Measurements from ENCODE around the gene RXFP4. TPM values are rescaled to one million over a fixed set of nuclear protein-coding genes. Genes with fewer than 3 reads are reported as not detected.
A peak's percentile ranks its signal among the peaks of the same experiment; 100 is the strongest.

Gene RXFP4
- total and polyA plus RNA-seq, 2 donors (not counting 1 experiment from before 2014, with no cell fraction given), result 0.12 TPM; not detected in 1

DNA sequence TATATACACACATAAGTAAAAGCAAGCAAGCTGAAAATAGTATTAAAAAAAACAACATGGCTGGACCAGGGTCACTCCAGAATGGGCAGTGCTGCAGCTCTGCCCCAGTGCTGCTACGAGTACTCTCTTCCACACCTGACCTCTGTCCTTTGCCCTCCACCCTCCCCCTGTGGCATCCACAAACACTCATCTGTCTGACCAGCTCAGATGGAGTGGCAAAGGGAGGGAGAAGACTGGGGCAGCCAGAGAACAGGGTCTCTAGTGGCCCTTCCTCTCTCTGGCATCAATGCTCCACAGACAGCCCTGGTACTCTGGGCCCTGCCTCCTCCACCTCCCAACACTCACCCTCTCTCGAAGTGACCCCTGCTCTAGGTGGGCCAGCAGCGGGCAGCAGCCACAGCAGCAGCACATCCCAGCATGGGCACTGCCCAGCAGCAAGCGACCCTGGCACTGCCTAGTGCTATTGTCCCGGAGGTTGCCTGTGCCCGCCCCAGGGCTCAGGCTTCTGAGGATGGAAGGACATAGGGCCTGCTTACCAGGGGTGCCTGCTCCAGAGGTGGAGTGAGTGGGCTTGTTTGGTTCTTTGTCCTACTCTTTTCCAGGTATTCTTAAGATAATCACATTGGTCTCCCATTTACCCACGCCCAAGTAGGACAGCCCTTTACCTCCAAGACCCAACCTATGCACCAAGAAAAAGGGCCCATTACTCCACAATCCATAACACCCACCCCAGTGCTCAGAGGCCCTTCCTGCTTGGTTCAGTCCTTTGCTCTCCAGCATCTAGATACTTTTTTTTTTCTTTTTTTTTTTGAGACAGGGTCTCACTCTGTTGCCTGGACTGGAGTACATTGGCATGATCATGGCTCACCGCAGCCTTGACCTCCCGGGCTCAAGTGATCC lies 30.7 kb downstream of the RXFP4 start:
- Mint-ChIP-seq H3K9me3 (ENCODE audit: insufficient read depth) (no peaks in the 10 kb centered on the region), H3K4me1 (peaks cover 96% of the 10 kb centered on the region), H3K27ac (peak overlapping the region; percentile 92), H3K27me3 (no peaks in the 10 kb centered on the region), H3K4me3 (peak overlapping the region; percentile 68)
- Histone ChIP-seq H3K4me2 (replicated peaks; ENCODE audit: low read depth, low read length, poor library complexity, severe bottlenecking) (peak overlapping the region; percentile 62), H3K27me3 (replicated peaks in 1 of 4; ENCODE audit: control extremely low read depth in 1 of 4, control insufficient read depth in 3 of 4, insufficient read depth in 4 of 4, low read length in 3 of 4) (no peaks in the 10 kb centered on the region), H2AFZ (ENCODE audit: insufficient read depth, low read depth, low read length, poor library complexity, severe bottlenecking) (no peak overlapping the region), H3K9me3 (ENCODE audit: control extremely low read depth in 1 of 3, control insufficient read depth in 2 of 3, insufficient read depth in 1 of 3, low read length in 2 of 3) (no peaks in the 10 kb centered on the region), H3K4me1 (ENCODE audit: control insufficient read depth in 2 of 2, insufficient read depth in 2 of 2, low read length in 2 of 2) (peaks cover 85 to 90% of the 10 kb centered on the region in 2 donors), H3K4me3 (ENCODE audit: control extremely low read depth in 1 of 5, extremely low read depth in 1 of 5, insufficient read depth in 1 of 5, low read depth in 2 of 5, low read length in 4 of 5) (no peak overlapping the region), H3K27ac (ENCODE audit: low read length in 2 of 2) (peak overlapping the region in 1 of 2 donors; percentile 79), H3K9ac (ENCODE audit: low read length) (no peak overlapping the region), H3K36me3 (replicated peaks in 1 of 2; ENCODE audit: control extremely low read depth in 1 of 2, control insufficient read depth in 1 of 2, extremely low read depth in 1 of 2, insufficient read depth in 2 of 2, low read length in 1 of 2) (peaks cover 8 to 56% of the 10 kb centered on the region in 2 experiments), H4K20me1 (ENCODE audit: control insufficient read depth, insufficient read depth, low read length, poor library complexity, severe bottlenecking) (peaks cover 99% of the 10 kb centered on the region), H3K79me2 (ENCODE audit: control insufficient read depth, insufficient read depth, low read length) (peaks cover 100% of the 10 kb centered on the region)
- 81% methylated on average over 8 of the region's 9 CpGs for WGBS (ENCODE audit: insufficient coverage)
- TF ChIP-seq CTCF (IDR thresholded peaks at IDR 0.05) (no peak), EZH2 (IDR thresholded peaks at IDR 0.05; ENCODE audit: borderline replicate concordance, insufficient read depth, low read depth, low read length, poor library complexity, severe bottlenecking) (no peak)
- no peak for ATAC-seq (ENCODE audit: low read depth)
- intact Hi-C loops (cut with micrococcal nuclease), result no loop called here
- POLR2A ChIA-PET, result interaction anchor here (2.3 to 2.7 kb wide), 2 partner anchors 11 to 12 kb away, joined by 7 to 8 read pairs; no protein-coding TSS in a partner anchor
- CTCF ChIA-PET, result interaction anchor here (2.4 to 3.7 kb wide), 2 partner anchors 17 to 33 kb away, joined by 13 to 22 read pairs; partner anchors contain the start of gene RXFP4
- no peak for DNase-seq

All from B cell (primary cell).